Measurements from ENCODE around the gene THEMIS.

DNA sequence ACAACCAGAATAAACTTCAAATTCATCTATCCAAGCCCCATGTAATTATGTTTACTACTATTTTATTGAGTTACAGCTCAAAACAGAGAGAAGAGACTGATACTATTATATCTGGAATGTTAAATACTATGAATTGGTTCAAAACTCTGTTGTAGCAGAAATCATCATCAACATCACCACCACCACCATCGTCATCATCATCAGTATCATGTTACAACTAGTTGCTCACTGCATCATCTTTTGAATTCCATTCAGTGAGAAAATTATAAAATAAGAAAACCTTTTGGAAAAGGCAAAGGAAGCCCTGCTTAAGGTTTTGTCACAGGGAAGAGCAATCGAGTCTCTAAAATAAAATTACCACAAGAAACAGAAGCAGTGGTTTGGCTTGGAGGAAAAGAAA, 36.2 kb upstream of the THEMIS start:
- no peak for TF ChIP-seq EZH2phosphoT487 (IDR thresholded peaks at IDR 0.05; ENCODE audit: insufficient read depth, low read depth)
- no peak for TF ChIP-seq EZH2 (IDR thresholded peaks at IDR 0.05; ENCODE audit: insufficient read depth, poor library complexity, severe bottlenecking)

All from GM23248 (cell line).